ENCODE data around the gene BACH2.

BACH2 gene

GRCh38 chr6:90295854-90296340, 746 bp downstream of the BACH2 start:
- H3K9ac ChIP-seq (ENCODE audit: low read length), result peak overlapping the region; percentile 73
- no peaks in the 10 kb centered on the region for H3K27me3 ChIP-seq (ENCODE audit: low read length)
- peaks cover 28% of the 10 kb centered on the region; the same call in 1 of the 2 replicates for H3K79me2 ChIP-seq (ENCODE audit: insufficient read depth, low read length)
- no peaks in the 10 kb centered on the region for H4K20me1 ChIP-seq (ENCODE audit: low read depth, low read length)
- H3K4me2 ChIP-seq (ENCODE audit: low read depth, low read length, poor library complexity, severe bottlenecking), result peak overlapping the region; percentile 90
- TF ChIP-seq EZH2phosphoT487 (conservative IDR thresholded peaks at IDR 0.05; ENCODE audit: low read length), result no peak
- no peak for TF ChIP-seq CTCF (IDR thresholded peaks at IDR 0.05; ENCODE audit: insufficient read depth, low read length, poor library complexity, severe bottlenecking)
- H3K9me3 ChIP-seq (ENCODE audit: insufficient read depth, low read length), result no peaks in the 10 kb centered on the region
- H3K9me2 ChIP-seq (replicated peaks; ENCODE audit: insufficient read depth, low read length), result no peaks in the 10 kb centered on the region
- H3K27ac ChIP-seq (ENCODE audit: low read depth, low read length), result peak overlapping the region; percentile 67
- peak overlapping the region; percentile 69 for H3K4me3 ChIP-seq (ENCODE audit: insufficient read depth, low read length, poor library complexity, severe bottlenecking)
- H2AFZ ChIP-seq (ENCODE audit: low read depth, low read length, severe bottlenecking), result peak overlapping the region; percentile 3
- H3F3A ChIP-seq (ENCODE audit: insufficient read depth), result peaks cover 17% of the 10 kb centered on the region
- H3K36me3 ChIP-seq (ENCODE audit: low read length), result no peaks in the 10 kb centered on the region; the same call in 1 of the 2 replicates

DNA sequence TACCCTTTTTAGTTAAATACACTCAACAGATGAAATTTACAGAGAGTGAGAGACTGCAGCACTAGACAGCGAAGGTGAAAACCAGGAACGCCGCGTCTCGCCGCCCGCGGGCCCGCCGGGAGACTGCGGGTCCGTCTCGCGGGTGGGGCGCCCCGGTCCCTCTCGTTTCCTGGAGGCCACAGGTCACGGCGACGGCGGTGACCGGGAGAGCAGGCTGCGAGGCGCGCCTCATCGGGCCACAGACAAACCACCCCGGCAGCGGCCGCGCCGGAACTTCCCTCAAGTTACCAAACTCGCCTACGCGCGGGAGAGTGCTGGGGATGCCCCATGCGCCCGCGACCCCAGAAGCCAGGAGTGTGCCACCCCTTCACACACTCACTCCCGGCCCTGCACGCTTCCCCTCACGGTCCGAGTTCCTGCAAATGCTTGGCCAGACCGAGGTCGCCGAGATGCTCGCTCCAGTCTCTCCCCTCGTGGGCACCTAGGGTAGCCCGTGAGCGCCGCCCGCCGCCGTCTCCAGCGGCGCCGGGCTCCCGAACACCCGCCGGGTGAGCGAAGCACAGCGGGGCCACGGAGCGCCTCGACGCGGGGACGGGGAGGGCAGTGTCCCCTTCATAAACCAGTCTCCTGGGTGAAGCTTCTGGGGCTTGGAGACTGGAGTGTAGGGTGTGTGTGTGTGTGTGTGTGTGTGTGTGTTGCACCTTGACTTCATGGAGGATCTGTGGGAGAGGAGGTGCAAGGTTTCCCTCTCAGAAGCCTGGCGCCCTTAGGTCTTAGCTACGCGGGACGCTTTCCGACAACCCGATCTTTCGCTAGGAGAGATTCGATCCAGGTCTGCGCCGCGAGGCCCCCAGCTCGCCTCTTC, 1.4 kb downstream of the BACH2 start:
- no peaks in the 10 kb centered on the region for H4K20me1 ChIP-seq (ENCODE audit: low read depth, low read length)
- peak overlapping the region; percentile 69 for H3K4me3 ChIP-seq (ENCODE audit: insufficient read depth, low read length, poor library complexity, severe bottlenecking)
- H3F3A ChIP-seq (ENCODE audit: insufficient read depth), result peaks cover 17% of the 10 kb centered on the region
- H3K9me2 ChIP-seq (replicated peaks; ENCODE audit: insufficient read depth, low read length), result no peaks in the 10 kb centered on the region
- H3K9me3 ChIP-seq (ENCODE audit: insufficient read depth, low read length), result no peaks in the 10 kb centered on the region
- peak overlapping the region; percentile 3 for H2AFZ ChIP-seq (ENCODE audit: low read depth, low read length, severe bottlenecking)
- H3K36me3 ChIP-seq (ENCODE audit: low read length), result no peaks in the 10 kb centered on the region; the same call in 1 of the 2 replicates
- TF ChIP-seq EZH2phosphoT487 (conservative IDR thresholded peaks at IDR 0.05; ENCODE audit: low read length) (no peak), CTCF (IDR thresholded peaks at IDR 0.05; ENCODE audit: insufficient read depth, low read length, poor library complexity, severe bottlenecking) (no peak)
- H3K27ac ChIP-seq (ENCODE audit: low read depth, low read length), result peak overlapping the region; percentile 67
- H3K27me3 ChIP-seq (ENCODE audit: low read length), result no peaks in the 10 kb centered on the region
- peak overlapping the region; percentile 90 for H3K4me2 ChIP-seq (ENCODE audit: low read depth, low read length, poor library complexity, severe bottlenecking)
- peak overlapping the region; percentile 73 for H3K9ac ChIP-seq (ENCODE audit: low read length)
- peaks cover 34% of the 10 kb centered on the region; the same call in 1 of the 2 replicates for H3K79me2 ChIP-seq (ENCODE audit: insufficient read depth, low read length)

DNA sequence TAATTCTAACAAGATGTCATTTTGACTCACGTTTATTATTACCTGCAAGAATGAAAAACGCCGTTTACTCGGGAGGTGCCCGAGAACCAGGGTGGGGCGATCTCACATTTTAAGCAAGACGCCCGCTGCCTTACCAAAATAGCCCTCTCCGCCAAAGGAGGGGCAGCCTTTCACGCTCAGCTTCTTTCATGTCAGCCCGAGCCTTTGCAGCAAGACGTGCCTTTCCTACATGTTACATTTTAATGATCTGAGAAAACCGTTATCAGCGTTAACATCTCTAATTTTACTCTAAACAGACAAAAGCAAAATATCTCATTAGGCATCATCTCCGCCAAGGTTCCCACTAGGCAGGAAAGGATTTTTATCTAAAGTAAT, 2.0 kb downstream of the BACH2 start:
- Histone ChIP-seq H3K27ac (ENCODE audit: low read depth, low read length) (peak overlapping the region; percentile 67), H3K4me3 (ENCODE audit: insufficient read depth, low read length, poor library complexity, severe bottlenecking) (peak overlapping the region; percentile 69), H3K36me3 (ENCODE audit: low read length) (no peaks in the 10 kb centered on the region; the same call in 1 of the 2 replicates), H3K9me2 (replicated peaks; ENCODE audit: insufficient read depth, low read length) (no peaks in the 10 kb centered on the region), H3K27me3 (ENCODE audit: low read length) (no peaks in the 10 kb centered on the region), H3K79me2 (ENCODE audit: insufficient read depth, low read length) (peaks cover 34% of the 10 kb centered on the region; the same call in 1 of the 2 replicates), H3K9ac (ENCODE audit: low read length) (peak overlapping the region; percentile 73), H3K4me2 (ENCODE audit: low read depth, low read length, poor library complexity, severe bottlenecking) (peak overlapping the region; percentile 90), H3K9me3 (ENCODE audit: insufficient read depth, low read length) (no peaks in the 10 kb centered on the region), H2AFZ (ENCODE audit: low read depth, low read length, severe bottlenecking) (peak overlapping the region; percentile 3), H4K20me1 (ENCODE audit: low read depth, low read length) (no peaks in the 10 kb centered on the region), H3F3A (ENCODE audit: insufficient read depth) (peaks cover 17% of the 10 kb centered on the region)
- TF ChIP-seq CTCF (IDR thresholded peaks at IDR 0.05; ENCODE audit: insufficient read depth, low read length, poor library complexity, severe bottlenecking) (no peak), EZH2phosphoT487 (conservative IDR thresholded peaks at IDR 0.05; ENCODE audit: low read length) (no peak)
